Measurements from ENCODE around the gene NF2. TPM values are rescaled to one million over a fixed set of nuclear protein-coding genes. Genes with fewer than 3 reads are reported as not detected.

The NF2 gene
- total RNA-seq, 4 donors from 2014 or later, result 26.6 to 35.2 (median 32.9) TPM

- no peak for TF ChIP-seq CTCF (IDR thresholded peaks at IDR 0.05)
- DNase-seq (ENCODE audit: low spot score) (no peak), ATAC-seq (ENCODE audit: low FRiP score) (no peak)
Observed at GRCh38 chr22:29722151-29722550, 118.7 kb downstream of the NF2 start.

DNA sequence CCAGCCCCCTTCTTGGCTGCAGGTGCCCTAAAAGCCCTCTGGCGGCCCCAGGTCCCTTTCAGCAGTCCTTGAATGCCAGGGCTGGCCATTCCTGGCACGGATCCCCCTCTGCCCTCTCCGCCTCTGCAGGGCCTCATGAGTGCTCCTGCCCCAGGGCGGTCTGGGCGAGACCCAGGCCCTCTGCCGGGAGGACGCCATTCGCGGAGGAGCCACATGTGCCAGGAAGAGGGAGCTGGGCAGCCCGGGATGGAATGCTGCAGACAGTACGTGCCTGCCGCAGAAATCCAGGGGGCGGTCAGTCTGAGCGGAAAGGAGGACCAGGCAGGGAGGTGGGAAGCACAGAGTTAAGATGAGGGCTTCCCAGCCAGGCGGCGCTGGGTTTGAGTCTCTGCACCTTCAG, 119.2 kb downstream of the NF2 start:
- ATAC-seq (ENCODE audit: low FRiP score) (no peak), DNase-seq (ENCODE audit: low spot score) (no peak)
- no peak for TF ChIP-seq CTCF (IDR thresholded peaks at IDR 0.05)

- ATAC-seq (ENCODE audit: low FRiP score) (no peak), DNase-seq (ENCODE audit: low spot score) (no peak)
- TF ChIP-seq CTCF (IDR thresholded peaks at IDR 0.05), result no peak
Observed at GRCh38 chr22:29723766-29724165, 120.3 kb downstream of the NF2 start.

- DNase-seq (ENCODE audit: low spot score) (no peak), ATAC-seq (ENCODE audit: low FRiP score) (no peak)
- TF ChIP-seq CTCF (IDR thresholded peaks at IDR 0.05), result no peak
Observed at GRCh38 chr22:29724843-29725242, 121.4 kb downstream of the NF2 start.

DNA sequence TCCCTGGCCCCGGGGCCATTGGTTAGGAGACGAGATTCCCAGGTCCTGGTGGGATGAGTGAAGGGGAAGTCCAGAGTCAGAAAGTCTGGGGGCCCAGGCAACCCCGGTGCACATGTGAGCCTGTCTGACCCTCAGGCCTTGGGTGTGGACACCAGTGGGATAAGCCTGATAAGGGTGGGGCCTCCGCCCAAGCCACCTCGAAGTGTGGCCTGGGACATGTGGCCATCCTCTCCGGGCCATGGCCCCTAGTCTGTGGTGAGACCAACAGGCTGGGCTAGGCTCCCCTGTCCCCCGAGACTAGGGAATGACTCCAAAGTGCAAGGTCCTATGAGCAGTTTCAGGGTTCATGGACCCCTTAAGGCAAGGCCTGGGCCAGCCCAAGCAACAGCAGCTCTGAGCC, 122.7 kb downstream of the NF2 start:
- ATAC-seq (ENCODE audit: low FRiP score) (no peak), DNase-seq (ENCODE audit: low spot score) (no peak)
- TF ChIP-seq CTCF (IDR thresholded peaks at IDR 0.05), result no peak

GRCh38 chr22:29726512-29727130, 123.2 kb downstream of the NF2 start:
- TF ChIP-seq CTCF (IDR thresholded peaks at IDR 0.05), result no peak
- no peak for ATAC-seq (ENCODE audit: low FRiP score)
- DNase-seq (ENCODE audit: low spot score), result no peak

- ATAC-seq (ENCODE audit: low FRiP score), result peak; percentile 17
Observed at GRCh38 chr22:29727131-29727523, 123.7 kb downstream of the NF2 start.

More at GRCh38 chr22:29727131-29727523, 123.7 kb downstream of the NF2 start:
- DNase-seq (ENCODE audit: low spot score), result no peak
- TF ChIP-seq CTCF (IDR thresholded peaks at IDR 0.05), result no peak

Measured in omental fat pad (tissue), 4 donors.